GM19452 (cell line): Measurements from ENCODE around the gene MPZL1.
A peak's percentile ranks its signal among the peaks of the same experiment; 100 is the strongest.

ENCODE experiments used
- ATAC-seq: cut with Tn5 transposase; IDR thresholded peaks from one replicate; pipeline ENCODE4 v1.9.1; 2021; ENCODE audit not compliant: unreplicated experiment

MPZL1 gene

GRCh38 chr1:167721617-167722151 is at the start of gene MPZL1:
MPZL1 (plus strand) TSS chr1:167721982; CDS start chr1:167722152, 170 bp downstream.
- peak; percentile 88 for ATAC-seq

- ATAC-seq: no peak
Observed at GRCh38 chr1:167672831-167673230, 49.0 kb upstream of the MPZL1 start.

GRCh38 chr1:167673265-167673664 is 48.5 kb upstream of the MPZL1 start:
- no peak for ATAC-seq

GRCh38 chr1:167674156-167674555 is 47.6 kb upstream of the MPZL1 start:
- no peak for ATAC-seq

- ATAC-seq: no peak
Observed at GRCh38 chr1:167675440-167675839, 46.3 kb upstream of the MPZL1 start.

- ATAC-seq: no peak
Observed at GRCh38 chr1:167676205-167676915, 45.4 kb upstream of the MPZL1 start.

GRCh38 chr1:167676916-167677848 is 44.6 kb upstream of the MPZL1 start:
- no peak for ATAC-seq

GRCh38 chr1:167678422-167678821 is 43.4 kb upstream of the MPZL1 start:
- no peak for ATAC-seq

GRCh38 chr1:167678838-167679237 is 42.9 kb upstream of the MPZL1 start:
- no peak for ATAC-seq

GRCh38 chr1:167679714-167680113 is 42.1 kb upstream of the MPZL1 start:
- ATAC-seq: no peak

GRCh38 chr1:167681024-167681423 is 40.8 kb upstream of the MPZL1 start:
- no peak for ATAC-seq

GRCh38 chr1:167681451-167682098 is 40.2 kb upstream of the MPZL1 start:
- ATAC-seq: no peak

- no peak for ATAC-seq
Observed at GRCh38 chr1:167683226-167683625, 38.6 kb upstream of the MPZL1 start.

GRCh38 chr1:167683641-167684502 is 37.9 kb upstream of the MPZL1 start:
- no peak for ATAC-seq

- ATAC-seq: no peak
Observed at GRCh38 chr1:167685844-167686243, 35.9 kb upstream of the MPZL1 start.

GRCh38 chr1:167687919-167688519 is 33.8 kb upstream of the MPZL1 start:
- ATAC-seq: peak; percentile 71

- ATAC-seq: no peak
Observed at GRCh38 chr1:167689567-167689920, 32.2 kb upstream of the MPZL1 start.

- ATAC-seq: no peak
Observed at GRCh38 chr1:167690053-167690452, 31.7 kb upstream of the MPZL1 start.

- ATAC-seq: no peak
Observed at GRCh38 chr1:167693425-167694045, 28.2 kb upstream of the MPZL1 start.

GRCh38 chr1:167694691-167695090 is 27.1 kb upstream of the MPZL1 start:
- ATAC-seq: no peak
